ENCODE measurements around the gene STN1.

- no peak for TF ChIP-seq POLR2A (IDR thresholded peaks at IDR 0.05)
- TF ChIP-seq CTCF (IDR thresholded peaks at IDR 0.05), result no peak
- no peak for TF ChIP-seq POLR2AphosphoS5 (IDR thresholded peaks at IDR 0.05)
Observed at GRCh38 chr10:103836273-103836672, 81.7 kb downstream of the STN1 start.
